22Rv1 (cell line): Measurements from ENCODE around the gene MSANTD1.

Experiments
- H3K27ac ChIP-seq: fragments of 450-650 bp; 2 replicates; pipeline ENCODE4 v1.5.1; 2017
- CTCF ChIP-seq: fragments of 450-650 bp; IDR thresholded peaks from 2 replicates; pipeline ENCODE4 v1.5.1; 2017; ENCODE audit warnings: mild to moderate bottlenecking
- ZFX ChIP-seq: fragments of 450-650 bp; IDR thresholded peaks from 2 replicates; pipeline ENCODE4 v1.6.1; 2017; ENCODE audit warnings: antibody characterized with exemption, borderline replicate concordance

MSANTD1 gene

GRCh38 chr4:3248178-3248480 lies 830 bp upstream of the MSANTD1 start:
- no peak for TF ChIP-seq CTCF
- no peak for TF ChIP-seq ZFX
- no peak overlapping the region for H3K27ac ChIP-seq

GRCh38 chr4:3249711-3250437 lies 915 bp downstream of the MSANTD1 start:
- no peak overlapping the region for H3K27ac ChIP-seq
- TF ChIP-seq ZFX (no peak), CTCF (no peak)

GRCh38 chr4:3250438-3250955 lies 1.5 kb downstream of the MSANTD1 start:
- TF ChIP-seq ZFX = no peak
- no peak; the same call in none of the 2 replicates for TF ChIP-seq CTCF
- H3K27ac ChIP-seq = no peak overlapping the region

GRCh38 chr4:3250956-3251690 lies 2.2 kb downstream of the MSANTD1 start:
- no peak for TF ChIP-seq ZFX
- TF ChIP-seq CTCF = no peak
- no peak overlapping the region for H3K27ac ChIP-seq

GRCh38 chr4:3251691-3252479 lies 2.9 kb downstream of the MSANTD1 start:
- no peak for TF ChIP-seq ZFX
- no peak for TF ChIP-seq CTCF
- no peak overlapping the region for H3K27ac ChIP-seq

- no peak for TF ChIP-seq ZFX
- no peak for TF ChIP-seq CTCF
- no peak overlapping the region for H3K27ac ChIP-seq
Observed at GRCh38 chr4:3252480-3252828, 3.5 kb downstream of the MSANTD1 start.
